Germinal center (tissue), 1 donor: Measurements from ENCODE around the gene LRRK1.
"Not testable (repeated sequence)": the region's sequence is repeated elsewhere in the genome, so short reads cannot be mapped to it uniquely, and the experiment has no call there.

Experiments
- DNase-seq: peaks from one replicate; pipeline ENCODE4 v3.0.0; 2012; ENCODE audit warnings: mixed read lengths, low spot score

The LRRK1 gene

DNA sequence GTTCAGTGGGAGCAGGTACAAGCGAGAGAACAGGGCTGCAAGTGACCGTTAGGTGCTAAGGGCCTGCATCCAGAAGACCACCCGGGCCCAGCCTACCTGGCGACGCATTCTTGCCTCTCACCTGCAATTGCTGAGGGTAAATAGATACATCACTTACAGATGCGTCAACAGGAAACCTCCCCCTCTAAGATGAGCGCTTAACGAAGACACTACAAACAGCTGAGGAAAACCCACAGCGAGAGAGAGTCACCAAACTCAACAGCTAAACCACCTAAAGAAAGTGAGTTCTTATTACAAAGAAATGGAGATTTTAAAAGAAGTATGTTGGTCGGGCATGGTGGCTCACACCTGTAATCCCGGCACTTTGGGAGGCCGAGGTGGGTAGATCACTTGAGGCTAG is 174.8 kb downstream of the LRRK1 start:
- no peak for DNase-seq

DNA sequence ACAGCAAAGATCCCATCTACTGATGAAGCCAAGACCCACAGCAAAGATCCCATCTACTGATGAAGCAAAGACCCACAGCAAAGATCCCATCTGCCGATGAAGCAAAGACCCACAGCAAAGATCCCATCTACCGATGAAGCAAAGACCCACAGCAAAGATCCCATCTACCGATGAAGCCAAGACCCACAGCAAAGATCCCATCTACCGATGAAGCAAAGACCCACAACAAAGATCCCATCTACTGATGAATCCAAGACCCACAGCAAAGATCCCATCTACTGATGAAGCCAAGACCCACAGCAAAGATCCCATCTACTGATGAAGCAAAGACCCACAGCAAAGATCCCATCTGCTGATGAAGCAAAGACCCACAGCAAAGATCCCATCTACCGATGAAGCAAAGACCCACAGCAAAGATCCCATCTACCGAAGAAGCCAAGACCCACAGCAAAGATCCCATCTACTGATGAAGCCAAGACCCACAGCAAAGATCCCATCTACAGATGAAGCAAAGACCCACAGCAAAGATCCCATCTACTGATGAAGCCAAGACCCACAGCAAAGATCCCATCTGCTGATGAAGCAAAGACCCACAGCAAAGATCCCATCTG is 176.7 kb downstream of the LRRK1 start:
- not testable (repeated sequence) for DNase-seq

DNA sequence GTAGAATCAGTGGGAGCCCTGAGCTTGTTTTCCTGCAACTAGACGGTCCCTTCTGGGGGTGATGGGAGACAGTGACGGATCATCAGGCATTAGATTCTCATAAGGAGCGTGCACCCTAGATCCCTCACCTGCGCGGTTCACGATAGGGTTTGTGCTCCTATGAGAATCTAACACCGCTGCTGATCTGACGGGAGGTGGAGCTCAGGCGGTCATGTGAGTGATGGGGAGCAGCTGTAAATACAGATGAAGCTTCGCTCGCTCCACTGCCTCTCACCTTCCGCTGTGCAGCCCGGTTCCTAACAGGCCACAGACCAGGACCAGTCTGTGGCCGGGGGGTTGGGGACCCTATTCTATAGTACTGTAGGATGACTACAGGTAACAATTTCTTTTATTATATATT is 178.0 kb downstream of the LRRK1 start:
- no peak for DNase-seq

DNA sequence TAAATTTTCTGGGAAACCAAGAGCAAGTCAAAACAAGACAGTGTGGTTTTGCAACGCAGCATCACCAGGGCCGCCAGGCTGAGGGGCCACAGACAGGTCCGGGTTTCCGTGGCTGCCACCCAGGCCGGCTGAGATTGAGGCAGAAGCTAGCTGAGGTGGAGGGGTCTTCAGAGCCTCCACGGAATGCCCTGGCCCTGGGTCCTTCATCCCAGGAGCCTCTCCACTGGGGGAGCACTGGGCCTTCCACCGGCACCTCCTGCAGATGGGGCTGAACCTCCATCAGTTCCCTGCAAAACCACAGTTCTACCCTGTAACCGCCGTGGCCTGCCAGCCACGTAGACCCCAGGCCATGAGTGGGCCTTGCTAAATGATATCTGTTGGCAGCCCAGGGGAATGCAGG is 180.0 kb downstream of the LRRK1 start:
- DNase-seq = no peak

DNA sequence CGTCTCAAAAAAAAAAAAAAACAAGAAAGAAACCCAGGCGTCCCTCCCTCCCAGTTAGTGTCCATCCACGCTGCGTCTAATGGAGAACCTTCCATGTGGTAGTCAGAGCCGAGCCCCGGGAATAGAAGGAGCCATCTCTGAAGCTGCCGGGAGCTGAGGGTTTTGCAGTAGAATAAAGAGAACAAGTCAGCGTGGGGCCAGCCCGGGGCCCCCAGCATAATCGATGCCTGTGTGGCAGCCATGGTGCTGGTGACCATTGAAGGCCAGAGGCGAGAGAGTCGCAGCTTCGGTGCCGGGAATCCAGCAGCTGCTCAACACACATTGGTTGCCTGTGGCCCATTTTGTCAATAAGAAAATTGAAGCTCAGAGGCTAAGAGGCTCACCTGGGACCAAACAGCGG is 181.0 kb downstream of the LRRK1 start:
- no peak for DNase-seq

DNA sequence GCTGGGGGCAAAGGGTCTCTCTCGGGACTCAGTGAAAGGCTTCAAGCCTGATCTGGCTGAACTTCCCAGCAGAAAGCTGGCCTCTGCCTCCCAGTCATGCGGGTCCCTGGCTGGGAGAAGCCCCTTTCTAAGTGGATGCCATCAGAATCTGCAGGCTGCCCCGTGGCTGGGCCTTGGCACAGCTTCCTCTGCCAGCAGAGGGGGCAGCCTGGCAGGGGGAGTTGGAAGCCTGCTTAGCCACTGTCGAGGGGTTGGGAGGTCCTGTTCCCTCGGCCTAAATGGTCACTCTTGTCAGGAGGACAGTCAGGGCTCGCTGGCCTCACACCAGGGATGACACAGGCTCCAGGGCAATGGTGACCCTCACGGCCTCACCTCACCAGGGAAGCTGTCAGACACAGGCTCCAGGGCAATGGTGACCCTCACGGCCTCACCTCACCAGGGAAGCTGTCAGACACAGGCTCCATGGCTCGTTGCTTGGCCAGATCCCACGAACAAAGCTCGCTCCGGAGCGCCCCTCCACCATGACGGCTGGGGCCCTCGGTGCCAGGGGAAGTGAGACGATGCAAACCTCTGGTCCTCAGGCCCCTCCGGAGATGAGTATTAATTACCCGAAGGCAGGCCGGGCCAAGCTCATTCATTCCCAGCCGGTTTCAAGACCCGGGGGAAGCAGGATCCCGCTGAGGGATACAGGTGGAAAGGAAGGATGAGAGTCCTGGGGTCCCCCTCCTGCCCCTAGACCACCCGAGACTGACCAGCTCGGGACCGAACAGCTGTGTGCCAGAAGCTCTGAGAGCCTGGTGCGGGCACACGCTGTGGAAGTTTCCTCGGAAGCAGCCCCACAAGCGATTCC is 181.7 kb downstream of the LRRK1 start:
- no peak for DNase-seq

DNA sequence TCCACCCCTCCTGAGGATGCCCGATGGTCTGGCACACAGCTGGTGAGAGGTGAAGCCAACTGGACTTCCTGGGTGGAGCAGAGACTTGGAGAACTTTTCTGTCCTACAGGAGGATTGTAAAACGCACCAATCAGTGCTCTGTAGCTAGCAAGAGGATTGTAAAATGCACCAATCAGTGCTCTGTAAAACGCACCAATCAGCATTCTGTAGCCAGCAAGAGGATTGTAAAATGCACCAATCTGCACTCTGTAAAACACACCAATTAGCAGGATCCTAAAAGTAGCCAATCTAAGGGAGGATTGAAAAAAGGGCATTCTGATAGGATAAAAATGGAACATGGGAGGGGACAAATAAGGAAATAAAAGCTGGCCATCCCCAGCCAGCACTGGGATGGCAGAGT is 182.5 kb downstream of the LRRK1 start:
- DNase-seq = no peak

DNA sequence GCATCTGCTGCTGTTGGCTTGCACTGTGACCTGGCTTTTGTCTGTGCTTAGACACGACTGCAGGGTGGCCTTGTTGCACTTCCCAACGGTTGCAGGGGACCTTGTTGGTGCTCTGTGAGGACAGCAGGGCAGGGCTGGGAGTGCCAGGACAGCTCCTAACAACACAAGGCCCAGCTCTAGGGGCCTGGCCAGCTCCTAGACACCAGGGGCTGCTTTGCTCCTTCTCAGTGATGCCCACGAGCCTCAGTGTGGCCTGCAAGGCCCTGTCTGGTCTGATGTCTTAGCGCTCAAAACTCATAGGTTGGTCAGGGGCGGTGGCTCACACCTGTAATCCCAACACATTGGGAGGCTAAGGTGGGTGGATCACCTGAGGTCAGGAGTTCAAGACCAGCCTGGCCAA is 183.6 kb downstream of the LRRK1 start:
- no peak for DNase-seq

DNA sequence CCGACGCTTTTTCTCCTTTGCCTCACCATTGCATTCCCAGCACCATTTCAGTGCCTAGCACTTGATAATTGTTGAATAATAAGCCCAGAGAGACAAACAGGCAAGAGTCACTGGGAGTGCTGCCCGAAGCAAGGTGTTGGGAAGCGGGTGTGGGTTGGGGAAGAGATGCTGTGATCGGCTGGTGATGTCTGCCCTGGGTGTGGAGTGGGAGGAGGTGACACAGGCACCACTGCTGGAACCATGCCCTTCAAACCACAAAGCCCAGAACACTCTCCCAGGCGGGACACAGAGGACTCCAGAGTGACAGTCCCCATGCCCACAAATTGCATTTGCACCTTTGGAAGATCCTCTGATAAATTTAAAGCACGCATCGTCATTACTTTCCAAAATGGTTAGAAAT is 184.4 kb downstream of the LRRK1 start:
- no peak for DNase-seq

DNA sequence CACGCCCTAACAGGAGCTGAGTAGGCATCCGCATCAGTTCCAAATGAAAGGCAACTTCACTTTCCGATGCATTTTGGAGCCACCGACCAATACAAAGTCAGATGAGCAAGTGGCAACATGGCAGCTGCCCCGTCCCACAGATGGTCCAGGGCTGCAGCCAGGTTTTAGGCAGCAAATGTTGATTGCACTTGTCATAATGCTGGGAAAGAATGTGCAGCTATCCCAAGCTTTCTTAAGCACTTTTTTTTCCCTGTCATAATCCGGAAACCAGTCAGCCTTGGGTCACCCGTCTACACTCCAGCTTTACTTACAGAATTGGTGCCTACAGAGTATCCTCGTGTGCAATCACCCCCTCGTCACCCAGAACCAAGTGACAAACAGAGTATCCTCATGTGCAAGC is 185.0 kb downstream of the LRRK1 start:
- DNase-seq = no peak

DNA sequence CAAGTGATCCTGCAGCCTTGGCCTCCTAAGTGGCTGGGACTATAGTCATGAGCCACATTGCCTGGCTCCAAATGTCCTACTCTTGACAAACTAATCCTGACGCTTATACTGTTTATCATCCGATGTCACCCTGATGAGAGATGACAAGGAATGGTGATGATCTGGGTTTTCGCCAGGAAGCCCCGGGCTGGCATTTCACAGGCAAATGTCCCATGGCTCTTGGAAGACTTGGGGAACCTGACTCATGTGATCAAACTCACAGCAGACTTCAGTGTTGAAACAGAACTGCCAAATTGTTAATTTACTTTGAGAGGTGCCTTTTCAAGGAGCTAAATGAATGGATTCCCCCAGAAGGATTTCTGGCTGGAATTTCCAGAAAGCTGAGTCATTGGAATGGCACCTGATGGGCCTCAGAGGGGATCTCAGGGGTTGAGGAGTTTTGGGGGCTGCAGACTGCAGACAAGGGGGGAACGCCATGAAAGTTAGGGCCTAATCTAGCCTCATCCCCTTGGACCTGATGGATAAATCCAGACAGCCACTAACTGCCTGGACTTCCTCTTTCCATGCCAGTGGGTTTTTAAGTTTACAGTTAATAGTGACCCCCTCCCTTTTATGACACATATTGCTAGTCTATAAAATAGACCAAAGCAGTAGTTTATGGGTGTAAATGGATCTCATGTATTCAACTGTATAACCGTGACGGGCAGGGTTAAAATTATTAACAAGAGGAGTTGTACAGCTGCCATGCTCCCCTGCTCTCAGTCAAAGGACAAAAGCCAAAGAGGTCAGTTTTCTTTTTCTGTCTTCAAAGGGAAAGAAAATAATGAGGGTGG is 186.1 kb downstream of the LRRK1 start:
- DNase-seq = no peak

DNA sequence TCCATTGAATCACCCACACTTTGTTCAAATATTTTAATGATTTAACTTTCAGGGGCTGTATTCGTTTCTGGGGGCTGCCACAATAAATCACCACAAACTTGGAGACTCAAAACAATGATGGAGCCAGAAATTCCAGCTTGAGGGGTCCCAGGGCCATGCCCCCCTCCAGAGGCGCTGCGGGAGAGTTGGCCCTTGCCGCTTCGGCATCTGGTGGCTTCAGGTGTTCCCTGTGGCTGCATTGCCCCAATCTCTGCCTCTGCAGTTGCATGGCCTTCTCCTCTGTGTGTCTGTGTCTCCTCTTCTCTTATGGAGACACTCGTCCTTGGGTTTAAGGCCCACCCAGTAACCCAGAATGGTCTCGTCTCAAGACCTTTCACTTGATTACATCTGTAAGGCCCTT is 187.9 kb downstream of the LRRK1 start:
- DNase-seq = no peak

DNA sequence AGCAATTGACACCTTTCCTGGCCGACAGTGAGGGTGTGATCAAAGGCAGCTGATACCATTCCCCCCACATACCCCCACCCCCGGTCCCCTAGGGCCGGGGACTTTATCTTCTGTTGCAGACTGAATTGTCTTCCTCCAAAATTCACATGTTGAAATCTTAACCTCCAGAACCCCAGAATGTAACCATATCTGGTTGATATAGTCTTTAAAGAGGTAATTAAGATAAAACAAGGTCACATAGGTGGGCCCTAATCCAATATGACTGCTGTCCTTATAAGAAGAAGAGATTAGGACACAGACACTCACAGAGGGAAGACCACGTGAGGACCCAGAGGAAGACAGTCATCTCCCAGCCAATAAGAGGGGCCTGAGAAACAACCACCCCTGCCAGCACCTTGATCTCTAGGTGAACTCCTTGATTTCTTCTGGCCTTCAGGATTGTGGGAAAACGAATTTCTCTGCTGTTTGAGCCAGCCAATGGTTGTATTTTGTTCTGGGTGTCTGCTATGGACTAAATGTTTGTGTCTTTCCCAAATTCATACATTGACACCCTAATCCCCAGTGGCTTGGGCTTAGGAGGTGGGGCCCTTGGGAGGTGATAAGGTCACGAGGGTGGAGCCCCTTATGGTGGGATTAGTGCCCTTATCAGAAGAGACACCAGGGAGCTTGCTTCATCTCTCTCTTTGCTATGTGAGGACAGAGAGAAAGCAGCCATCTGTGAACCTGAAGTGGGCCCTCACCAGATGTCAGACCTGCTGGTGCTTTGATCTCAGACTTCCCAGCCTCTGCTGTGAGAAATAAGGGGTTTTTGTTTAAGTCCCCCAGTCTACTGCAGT is 188.7 kb downstream of the LRRK1 start:
- DNase-seq = no peak

DNA sequence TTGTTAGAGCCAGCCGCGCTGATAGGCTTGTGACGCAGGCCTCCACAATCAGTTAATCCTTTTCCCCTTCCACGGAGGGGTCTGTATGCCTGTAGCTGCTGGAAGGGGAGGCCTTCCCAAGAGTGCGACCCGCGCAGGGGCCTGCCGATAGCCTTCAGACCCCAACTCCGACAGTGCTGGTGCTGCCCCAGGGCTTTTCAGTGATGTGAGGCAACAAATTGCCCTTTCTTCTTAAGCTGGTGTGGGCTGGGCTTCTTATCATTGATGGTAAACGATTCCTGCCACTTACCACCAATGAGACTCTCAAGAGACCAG is 189.3 kb downstream of the LRRK1 start:
- DNase-seq = no peak

DNA sequence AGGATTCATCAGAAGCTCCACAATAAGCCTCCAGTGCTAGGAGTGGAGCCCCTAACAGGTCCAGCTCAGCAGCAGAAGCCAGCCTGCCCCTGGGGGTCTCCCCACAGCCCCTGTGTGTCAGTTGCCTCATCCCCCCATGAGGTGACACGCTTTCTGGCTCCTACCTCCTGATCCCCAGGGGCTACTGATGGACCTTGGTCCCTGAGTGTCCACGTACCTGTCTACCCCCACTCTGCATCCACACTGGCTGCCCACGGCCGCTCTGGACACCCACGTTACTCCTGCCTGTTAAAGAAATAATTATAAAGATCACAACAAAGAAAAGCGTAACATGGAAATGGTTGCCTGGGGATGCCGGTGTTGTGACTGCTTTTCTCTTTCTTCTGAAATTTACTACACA is 189.6 kb downstream of the LRRK1 start:
- no peak for DNase-seq

DNA sequence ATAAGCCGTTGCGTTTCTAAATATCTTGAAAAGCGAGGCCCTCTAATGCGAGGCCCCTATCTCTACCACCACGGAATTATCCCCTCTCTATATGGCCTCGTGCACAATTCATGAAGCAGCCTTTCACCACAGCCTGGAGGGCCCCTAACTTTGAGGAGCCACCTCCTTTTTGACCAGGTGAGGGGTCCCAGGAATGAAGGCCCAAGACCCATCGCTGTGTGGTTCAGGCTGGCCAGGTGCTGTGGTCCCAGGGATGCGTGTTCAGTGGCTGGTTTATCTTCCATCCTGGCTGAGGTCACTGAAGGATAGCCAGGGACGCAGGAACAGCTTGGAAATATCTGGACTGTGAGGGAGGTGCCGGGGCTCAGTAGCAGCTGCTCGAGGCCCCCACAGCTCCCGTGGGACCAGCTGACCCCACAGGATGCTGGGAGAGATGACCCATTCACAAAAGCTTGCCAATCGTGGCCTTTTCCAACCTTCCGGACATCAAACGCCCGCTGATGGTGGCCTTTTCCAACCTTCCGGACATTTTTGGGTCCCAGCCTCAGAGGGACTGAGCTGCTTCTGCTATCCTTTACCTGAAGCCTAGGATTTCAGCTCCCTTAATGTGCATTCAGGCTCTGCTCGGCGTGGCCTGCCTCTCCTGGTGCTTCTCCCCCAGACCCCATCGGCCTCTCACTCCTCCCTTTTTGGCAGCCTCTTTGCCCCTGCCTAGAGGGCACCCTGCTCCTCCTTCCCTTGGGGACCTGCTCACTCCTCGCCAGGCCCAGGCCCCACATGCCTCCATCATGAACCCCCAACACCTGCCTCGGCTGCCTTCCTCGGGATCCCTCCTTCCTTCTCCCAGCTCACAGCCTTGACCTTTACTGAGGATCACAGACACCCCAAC is 191.8 kb downstream of the LRRK1 start:
- DNase-seq = no peak

DNA sequence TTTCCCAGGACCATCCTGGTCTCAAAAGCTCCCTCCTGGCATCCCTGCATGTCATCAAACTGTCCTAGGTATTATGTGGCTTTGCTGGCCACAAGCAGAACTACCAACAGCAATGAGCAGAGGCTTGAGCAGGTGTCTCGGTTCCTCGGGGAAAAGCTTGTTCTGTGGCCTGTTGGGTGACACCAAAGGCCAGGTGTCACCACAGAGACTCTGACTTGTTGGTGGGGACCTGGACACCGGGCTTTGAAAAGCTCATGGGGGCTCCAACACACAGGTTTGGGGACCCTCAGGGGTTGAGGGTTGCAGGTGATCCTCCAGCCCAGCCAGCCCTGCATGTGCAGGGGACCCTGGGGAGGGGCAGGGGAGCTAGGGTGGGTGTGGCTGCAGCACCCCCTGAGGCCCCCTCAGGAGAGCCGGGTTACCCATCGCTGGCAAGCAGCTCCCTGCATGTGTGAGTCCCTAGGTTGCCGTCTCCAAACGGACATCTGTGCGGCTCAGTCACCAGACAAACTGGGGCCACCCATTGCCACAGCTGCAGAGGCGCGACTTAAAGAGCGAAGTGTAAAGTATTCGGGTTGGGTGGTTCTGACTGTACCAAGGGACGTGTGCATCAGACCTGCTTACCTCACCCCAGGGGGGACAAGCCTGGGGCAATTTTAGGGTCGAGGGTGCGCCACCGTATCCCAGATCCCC is 192.6 kb downstream of the LRRK1 start:
- DNase-seq = no peak

DNA sequence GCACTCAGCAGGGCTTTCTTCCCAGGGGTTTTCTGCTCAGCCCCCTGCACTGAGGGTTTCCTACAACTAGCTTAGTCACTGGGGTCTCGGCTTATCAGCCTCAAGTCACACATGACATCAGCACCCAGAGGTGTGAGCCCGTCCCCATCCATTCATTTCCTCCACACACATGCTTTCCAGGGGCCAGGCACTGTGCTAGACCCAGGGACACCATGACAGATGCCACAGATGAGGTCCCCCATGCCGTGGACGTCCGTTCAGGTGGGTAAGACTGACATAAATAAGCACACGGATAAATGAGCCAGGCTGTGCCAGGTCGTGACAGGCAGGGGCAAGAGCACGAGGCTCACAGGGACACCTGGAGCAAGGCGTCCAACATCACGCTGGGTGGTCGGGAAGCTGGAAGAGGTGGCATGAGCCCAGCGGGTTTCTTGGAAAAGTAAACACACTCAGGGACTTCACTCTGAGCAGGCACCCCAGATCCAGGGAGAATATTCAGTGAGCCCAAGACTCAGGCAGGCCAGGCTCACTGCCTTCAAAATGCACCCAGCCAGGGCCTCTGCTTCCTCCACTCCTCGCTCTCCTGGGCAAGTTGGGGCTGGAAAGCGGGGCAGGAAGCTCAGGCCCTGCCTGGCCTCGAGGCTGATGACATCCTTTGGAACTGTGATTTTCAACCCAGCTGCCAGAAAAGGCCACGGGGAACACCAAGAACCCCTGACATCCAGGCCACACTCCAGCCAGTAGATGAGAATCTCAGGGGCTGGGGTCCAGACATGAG is 193.4 kb downstream of the LRRK1 start:
- DNase-seq = no peak

DNA sequence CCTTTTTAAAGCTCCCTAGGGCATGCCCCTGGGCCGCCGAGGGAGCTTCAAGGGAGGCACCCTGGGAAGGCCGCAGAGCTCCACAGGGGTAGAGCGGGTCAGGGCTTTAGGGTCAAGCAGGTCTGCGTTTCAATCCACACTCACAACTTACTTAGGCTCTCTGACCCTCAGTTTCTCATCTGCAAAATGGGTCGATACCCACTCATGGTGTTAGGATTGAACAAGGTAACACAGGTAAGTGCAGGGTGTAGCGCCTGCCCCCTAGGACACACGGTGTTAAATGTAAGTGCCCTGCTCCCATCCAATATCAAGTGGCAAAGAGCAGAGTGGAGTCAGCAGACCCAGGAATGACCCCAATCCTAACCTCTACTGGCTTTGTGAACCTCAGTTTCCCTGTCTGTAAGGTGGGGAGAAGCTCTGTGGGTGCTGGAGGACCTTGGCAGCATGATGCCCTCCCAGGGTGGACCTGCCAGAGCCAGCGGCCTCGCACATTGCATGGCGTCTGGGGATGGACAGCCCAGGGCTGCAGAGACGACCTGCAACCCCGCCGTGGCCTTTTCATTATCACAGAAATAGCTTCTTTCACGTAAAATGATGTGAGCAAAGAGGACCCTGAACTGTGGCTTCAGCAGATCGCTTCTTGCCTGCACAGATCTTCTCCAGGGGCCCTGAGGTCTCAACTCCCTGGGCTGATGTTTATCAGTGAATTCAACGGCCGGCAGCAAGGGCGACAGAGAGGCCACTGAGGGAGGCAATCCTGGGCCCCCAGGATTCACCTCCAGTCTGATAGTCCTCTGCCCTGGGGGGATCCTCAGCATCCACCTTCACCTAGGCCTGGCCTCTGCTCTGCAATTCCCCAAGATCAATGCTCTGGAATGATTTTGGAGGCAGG is 194.2 kb downstream of the LRRK1 start:
- DNase-seq = no peak
